Measurements from ENCODE around the gene KHNYN.
A peak's percentile ranks its signal among the peaks of the same experiment; 100 is the strongest.
"Not testable (repeated sequence)": the region's sequence is repeated elsewhere in the genome, so short reads cannot be mapped to it uniquely, and the experiment has no call there.

Gene KHNYN

GRCh38 chr14:24481622-24482324 lies 52.0 kb downstream of the KHNYN start:
- peak; percentile 32 for DNase-seq (ENCODE audit: low spot score)
- Histone ChIP-seq H2BK5ac (ENCODE audit: low read length) (no peak overlapping the region), H4K91ac (ENCODE audit: low read depth, low read length, poor library complexity) (no peak overlapping the region), H3K27ac (replicated peaks; ENCODE audit: low read length) (no peak overlapping the region), H3K79me1 (ENCODE audit: low read depth, low read length) (no peaks in the 10 kb centered on the region), H3K18ac (ENCODE audit: low read length) (peak overlapping the region; percentile 94), H2BK15ac (ENCODE audit: low read length) (no peak overlapping the region), H3K14ac (ENCODE audit: low read length) (no peak overlapping the region), H2BK120ac (ENCODE audit: low read depth, low read length) (no peak overlapping the region), H2AFZ (ENCODE audit: low read length) (peak overlapping the region; percentile 80), H3K4me1 (ENCODE audit: control insufficient read depth in 2 of 2, insufficient read depth in 1 of 2, low read depth in 1 of 2, low read length in 2 of 2) (peaks cover 0 to 2% of the 10 kb centered on the region in 2 donors), H4K8ac (ENCODE audit: low read depth, low read length) (peak overlapping the region; percentile 65), H2AK5ac (ENCODE audit: low read depth, low read length) (peak overlapping the region; percentile 28), H2BK12ac (ENCODE audit: low read length) (no peak overlapping the region), H3K27me3 (ENCODE audit: control insufficient read depth in 3 of 3, insufficient read depth in 3 of 3, low read depth in 1 of 3, low read length in 3 of 3) (no peaks in the 10 kb centered on the region), H3K4me2 (ENCODE audit: insufficient read depth, low read length, poor library complexity, severe bottlenecking) (no peak overlapping the region), H3K36me3 (replicated peaks in 1 of 2; ENCODE audit: control insufficient read depth in 2 of 2, insufficient read depth in 2 of 2, low read length in 2 of 2) (no peaks in the 10 kb centered on the region), H3K9me3 (replicated peaks in 1 of 2; ENCODE audit: control insufficient read depth in 2 of 2, insufficient read depth in 1 of 2, low read depth in 1 of 2, low read length in 2 of 2) (no peaks in the 10 kb centered on the region), H3K4ac (ENCODE audit: low read length) (no peak overlapping the region), H3K23ac (ENCODE audit: low read depth, low read length, poor library complexity) (peak overlapping the region; percentile 48), H3K9ac (ENCODE audit: low read depth, low read length, poor library complexity) (peak overlapping the region; percentile 63), H3K4me3 (ENCODE audit: low read length in 2 of 2) (no peak overlapping the region)
- WGBS, 2 donors (ENCODE audit: extremely low coverage in 2 of 2, insufficient read length in 2 of 2, insufficient replicate concordance in 1 of 2) = no CpG with 5 or more reads among the region's 23 CpGs

- not testable (repeated sequence) for H3K4me2 ChIP-seq (ENCODE audit: insufficient read depth, low read length, poor library complexity, severe bottlenecking); H2BK5ac ChIP-seq (ENCODE audit: low read length); H3K4me3 ChIP-seq (ENCODE audit: low read length in 2 of 2); H2BK120ac ChIP-seq (ENCODE audit: low read depth, low read length); H3K9ac ChIP-seq (ENCODE audit: low read depth, low read length, poor library complexity); H2AFZ ChIP-seq (ENCODE audit: low read length); H3K14ac ChIP-seq (ENCODE audit: low read length); H3K4ac ChIP-seq (ENCODE audit: low read length); H3K23ac ChIP-seq (ENCODE audit: low read depth, low read length, poor library complexity); H3K36me3 ChIP-seq (replicated peaks in 1 of 2; ENCODE audit: control insufficient read depth in 2 of 2, insufficient read depth in 2 of 2, low read length in 2 of 2); H4K8ac ChIP-seq (ENCODE audit: low read depth, low read length); H2BK12ac ChIP-seq (ENCODE audit: low read length); H3K9me3 ChIP-seq (replicated peaks in 1 of 2; ENCODE audit: control insufficient read depth in 2 of 2, insufficient read depth in 1 of 2, low read depth in 1 of 2, low read length in 2 of 2); H4K91ac ChIP-seq (ENCODE audit: low read depth, low read length, poor library complexity); H2AK5ac ChIP-seq (ENCODE audit: low read depth, low read length); H2BK15ac ChIP-seq (ENCODE audit: low read length); H3K27me3 ChIP-seq (ENCODE audit: control insufficient read depth in 3 of 3, insufficient read depth in 3 of 3, low read depth in 1 of 3, low read length in 3 of 3); DNase-seq (ENCODE audit: low spot score); H3K4me1 ChIP-seq (ENCODE audit: control insufficient read depth in 2 of 2, insufficient read depth in 1 of 2, low read depth in 1 of 2, low read length in 2 of 2); H3K27ac ChIP-seq (replicated peaks; ENCODE audit: low read length); H3K79me1 ChIP-seq (ENCODE audit: low read depth, low read length); H3K18ac ChIP-seq (ENCODE audit: low read length)
- no CpG with 5 or more reads among the region's 2 CpGs for WGBS, 2 donors (ENCODE audit: extremely low coverage in 2 of 2, insufficient read length in 2 of 2, insufficient replicate concordance in 1 of 2)
These were observed 53.0 kb downstream of the KHNYN start for GRCh38 chr14:24482699-24483303.

- H2BK12ac ChIP-seq (ENCODE audit: low read length) = no peak overlapping the region
- no peaks in the 10 kb centered on the region for H3K27me3 ChIP-seq (ENCODE audit: control insufficient read depth in 3 of 3, insufficient read depth in 3 of 3, low read depth in 1 of 3, low read length in 3 of 3)
- H3K4ac ChIP-seq (ENCODE audit: low read length) = no peak overlapping the region
- H2AFZ ChIP-seq (ENCODE audit: low read length) = no peak overlapping the region
- H3K27ac ChIP-seq (replicated peaks; ENCODE audit: low read length) = no peak overlapping the region
- H4K8ac ChIP-seq (ENCODE audit: low read depth, low read length) = no peak overlapping the region
- no peak overlapping the region for H2BK5ac ChIP-seq (ENCODE audit: low read length)
- no peak overlapping the region for H3K14ac ChIP-seq (ENCODE audit: low read length)
- no peak overlapping the region for H3K23ac ChIP-seq (ENCODE audit: low read depth, low read length, poor library complexity)
- H3K4me1 ChIP-seq (ENCODE audit: control insufficient read depth in 2 of 2, insufficient read depth in 1 of 2, low read depth in 1 of 2, low read length in 2 of 2) = peaks cover 0 to 2% of the 10 kb centered on the region in 2 donors
- no peak overlapping the region for H3K18ac ChIP-seq (ENCODE audit: low read length)
- no peak overlapping the region for H2BK120ac ChIP-seq (ENCODE audit: low read depth, low read length)
- no peak overlapping the region for H2AK5ac ChIP-seq (ENCODE audit: low read depth, low read length)
- H2BK15ac ChIP-seq (ENCODE audit: low read length) = no peak overlapping the region
- no peaks in the 10 kb centered on the region for H3K79me1 ChIP-seq (ENCODE audit: low read depth, low read length)
- DNase-seq (ENCODE audit: low spot score) = no peak
- no peak overlapping the region for H3K4me2 ChIP-seq (ENCODE audit: insufficient read depth, low read length, poor library complexity, severe bottlenecking)
- H4K91ac ChIP-seq (ENCODE audit: low read depth, low read length, poor library complexity) = no peak overlapping the region
- H3K9ac ChIP-seq (ENCODE audit: low read depth, low read length, poor library complexity) = no peak overlapping the region
- H3K36me3 ChIP-seq (replicated peaks in 1 of 2; ENCODE audit: control insufficient read depth in 2 of 2, insufficient read depth in 2 of 2, low read length in 2 of 2) = no peaks in the 10 kb centered on the region
- no peak overlapping the region for H3K4me3 ChIP-seq (ENCODE audit: low read length in 2 of 2)
- no CpG with 5 or more reads among the region's 4 CpGs for WGBS, 2 donors (ENCODE audit: extremely low coverage in 2 of 2, insufficient read length in 2 of 2, insufficient replicate concordance in 1 of 2)
- no peaks in the 10 kb centered on the region for H3K9me3 ChIP-seq (replicated peaks in 1 of 2; ENCODE audit: control insufficient read depth in 2 of 2, insufficient read depth in 1 of 2, low read depth in 1 of 2, low read length in 2 of 2)
These were observed 54.0 kb downstream of the KHNYN start for GRCh38 chr14:24483604-24484252.
